IPS-NIHi11 (cell line): ENCODE measurements around the gene FBLIM1.

Source experiments
- DNase-seq: peaks from one replicate; pipeline ENCODE4 v3.0.0; 2012; ENCODE audit warnings: mixed read lengths, low spot score

FBLIM1 gene

GRCh38 chr1:15758343-15758931, at the start of gene FBLIM1:
Gene FBLIM1 (plus strand): TSS chr1:15758795. CDS start chr1:15764984, 6,189 bp downstream.
- DNase-seq, result peak; percentile 91

GRCh38 chr1:15709226-15709625, 49.4 kb upstream of the FBLIM1 start:
- no peak for DNase-seq

GRCh38 chr1:15712168-15712567, 46.4 kb upstream of the FBLIM1 start:
- DNase-seq, result no peak

- DNase-seq, result no peak
These were observed 44.0 kb upstream of the FBLIM1 start for GRCh38 chr1:15714406-15715136.

- no peak for DNase-seq
These were observed 41.0 kb upstream of the FBLIM1 start for GRCh38 chr1:15717418-15718125.

- no peak for DNase-seq
These were observed 40.4 kb upstream of the FBLIM1 start for GRCh38 chr1:15718199-15718601.

- no peak for DNase-seq
These were observed 39.0 kb upstream of the FBLIM1 start for GRCh38 chr1:15719381-15720120.

- no peak for DNase-seq
These were observed 37.7 kb upstream of the FBLIM1 start for GRCh38 chr1:15720861-15721260.

GRCh38 chr1:15722411-15722810, 36.2 kb upstream of the FBLIM1 start:
- no peak for DNase-seq

GRCh38 chr1:15722836-15723532, 35.6 kb upstream of the FBLIM1 start:
- DNase-seq, result no peak

- no peak for DNase-seq
These were observed 34.9 kb upstream of the FBLIM1 start for GRCh38 chr1:15723631-15724246.

GRCh38 chr1:15724949-15725880, 33.4 kb upstream of the FBLIM1 start:
- no peak for DNase-seq

GRCh38 chr1:15726508-15726907, 32.1 kb upstream of the FBLIM1 start:
- no peak for DNase-seq

GRCh38 chr1:15727021-15727420, 31.6 kb upstream of the FBLIM1 start:
- no peak for DNase-seq

- DNase-seq, result no peak
These were observed 31.2 kb upstream of the FBLIM1 start for GRCh38 chr1:15727424-15727823.

GRCh38 chr1:15727866-15728534, 30.6 kb upstream of the FBLIM1 start:
- no peak for DNase-seq

GRCh38 chr1:15728937-15729657, 29.5 kb upstream of the FBLIM1 start:
- DNase-seq, result no peak

- no peak for DNase-seq
These were observed 28.2 kb upstream of the FBLIM1 start for GRCh38 chr1:15730423-15730822.

- no peak for DNase-seq
These were observed 27.7 kb upstream of the FBLIM1 start for GRCh38 chr1:15730936-15731335.
